Left ventricle myocardium inferior (tissue), 1 donor: ENCODE measurements around the gene GATAD2A. TPM values are rescaled to one million over a fixed set of nuclear protein-coding genes. Genes with fewer than 3 reads are reported as not detected.

Experiments used
- DNase-seq: peaks from one replicate; pipeline ENCODE4 v3.0.0-alpha.2; 2020
- H3K27ac ChIP-seq: fragments of 200-600 bp; replicated peaks from 2 replicates; pipeline ENCODE4 v1.8.0; 2021
- H3K27me3 ChIP-seq: fragments of 200-600 bp; 2 replicates; pipeline ENCODE4 v1.8.0; 2021; ENCODE audit warnings: low read depth
- H3K36me3 ChIP-seq: fragments of 200-600 bp; 2 replicates; pipeline ENCODE4 v1.8.0; 2021
- H3K4me1 ChIP-seq: fragments of 200-600 bp; 2 replicates; pipeline ENCODE4 v1.8.0; 2021
- H3K4me3 ChIP-seq: fragments of 200-600 bp; 2 replicates; pipeline ENCODE4 v1.8.0; 2021; ENCODE audit warnings: mild to moderate bottlenecking, moderate library complexity
- H3K9me3 ChIP-seq: fragments of 200-600 bp; replicated peaks from 2 replicates; pipeline ENCODE4 v1.8.0; 2021
- intact Hi-C: fragments of 100-400 bp; cut with micrococcal nuclease; formaldehyde crosslinking; loops from one replicate; pipeline ENCODE4 v1.11.0; 2022
- total RNA-seq: library from RNA; stranded (reverse); fragmentation: NEBNext Ultra II Directional; extraction: Animal tissue kit (Norgen Biotek cat#: 25700); gene quantifications from one replicate; pipeline ENCODE4 v1.2.1, GENCODE V29; 2021
- TF ChIP-seq, protein P1 (sequence below): fragments of 200-600 bp; IDR thresholded peaks from 2 replicates; pipeline ENCODE4 v1.8.0; 2021; ENCODE audit warnings: antibody characterized with exemption, mild to moderate bottlenecking, borderline replicate concordance
- donor health status: DM: no; HTN: yes; CAD: no; lungs with severe emphysema.

GATAD2A gene
- total RNA-seq, 1 donor from 2014 or later = 24.1 TPM

DNA sequence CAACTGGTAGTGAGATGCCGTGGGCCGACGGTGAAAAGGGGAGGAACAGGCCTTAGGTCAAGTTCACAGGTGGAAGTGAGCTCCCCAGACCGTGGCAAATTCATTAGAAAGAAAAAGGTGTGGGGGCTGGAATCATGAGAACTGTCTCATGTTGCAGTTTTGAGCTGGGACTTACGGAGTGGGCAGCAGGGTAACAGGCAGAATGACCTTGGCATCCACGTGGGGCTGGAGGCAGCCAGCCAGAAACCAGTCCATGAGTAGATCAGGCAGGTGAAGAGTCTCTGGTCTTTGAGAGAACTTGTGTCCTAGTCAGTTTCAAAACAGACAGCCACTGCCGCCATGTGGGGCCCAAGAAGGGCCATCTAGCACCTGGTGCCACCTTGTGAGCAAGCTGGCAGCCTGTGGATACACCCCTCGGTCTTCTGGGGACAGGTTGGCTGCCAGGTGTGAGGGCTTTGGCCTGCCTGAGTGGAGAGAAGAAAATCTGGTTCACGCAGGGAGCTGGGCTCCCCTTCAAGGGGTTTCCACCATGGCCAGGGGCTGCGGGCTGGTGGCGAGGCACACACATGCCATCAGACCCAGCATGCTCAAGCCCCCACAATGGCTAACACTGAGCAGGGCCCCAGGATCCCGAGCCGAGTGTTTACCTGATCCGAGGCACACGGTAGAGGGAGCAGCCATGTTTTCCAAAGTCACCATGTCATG is 86.0 kb downstream of the GATAD2A start:
- no peaks in the 10 kb centered on the region for H3K27me3 ChIP-seq
- TF ChIP-seq, protein P1, sequence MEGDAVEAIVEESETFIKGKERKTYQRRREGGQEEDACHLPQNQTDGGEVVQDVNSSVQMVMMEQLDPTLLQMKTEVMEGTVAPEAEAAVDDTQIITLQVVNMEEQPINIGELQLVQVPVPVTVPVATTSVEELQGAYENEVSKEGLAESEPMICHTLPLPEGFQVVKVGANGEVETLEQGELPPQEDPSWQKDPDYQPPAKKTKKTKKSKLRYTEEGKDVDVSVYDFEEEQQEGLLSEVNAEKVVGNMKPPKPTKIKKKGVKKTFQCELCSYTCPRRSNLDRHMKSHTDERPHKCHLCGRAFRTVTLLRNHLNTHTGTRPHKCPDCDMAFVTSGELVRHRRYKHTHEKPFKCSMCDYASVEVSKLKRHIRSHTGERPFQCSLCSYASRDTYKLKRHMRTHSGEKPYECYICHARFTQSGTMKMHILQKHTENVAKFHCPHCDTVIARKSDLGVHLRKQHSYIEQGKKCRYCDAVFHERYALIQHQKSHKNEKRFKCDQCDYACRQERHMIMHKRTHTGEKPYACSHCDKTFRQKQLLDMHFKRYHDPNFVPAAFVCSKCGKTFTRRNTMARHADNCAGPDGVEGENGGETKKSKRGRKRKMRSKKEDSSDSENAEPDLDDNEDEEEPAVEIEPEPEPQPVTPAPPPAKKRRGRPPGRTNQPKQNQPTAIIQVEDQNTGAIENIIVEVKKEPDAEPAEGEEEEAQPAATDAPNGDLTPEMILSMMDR = no peak
- no peak overlapping the region for H3K27ac ChIP-seq
- H3K4me3 ChIP-seq = no peak overlapping the region
- intact Hi-C loops = loop anchor here (5.0 kb wide), 1 partner anchor 129 kb away; no protein-coding TSS in a partner anchor
- no peaks in the 10 kb centered on the region for H3K9me3 ChIP-seq
- peaks cover 44% of the 10 kb centered on the region for H3K36me3 ChIP-seq
- peaks cover 41% of the 10 kb centered on the region for H3K4me1 ChIP-seq
- DNase-seq = no peak

DNA sequence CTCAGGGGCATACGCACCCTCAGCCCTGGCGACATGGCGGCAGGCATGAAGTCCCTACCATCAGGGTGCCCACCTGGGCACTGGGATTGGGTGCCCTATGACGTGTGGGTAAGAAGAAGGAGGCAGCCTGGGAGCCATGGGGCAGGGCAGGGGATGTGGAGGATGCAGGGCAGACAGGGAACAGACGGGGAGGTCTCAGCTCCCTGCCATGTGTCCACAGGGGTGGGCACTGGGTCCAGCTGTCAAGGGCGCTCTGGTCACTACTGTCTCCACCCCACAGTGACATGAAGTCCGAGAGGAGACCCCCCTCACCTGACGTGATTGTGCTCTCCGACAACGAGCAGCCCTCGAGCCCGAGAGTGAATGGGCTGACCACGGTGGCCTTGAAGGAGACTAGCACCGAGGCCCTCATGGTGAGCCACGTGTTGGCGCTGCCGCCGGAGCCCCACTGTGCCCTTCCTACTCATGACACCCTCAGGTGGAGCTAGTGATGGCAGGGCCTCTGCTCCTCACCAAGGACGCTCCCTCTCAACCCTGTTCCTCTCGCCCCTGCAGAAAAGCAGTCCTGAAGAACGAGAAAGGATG is 86.6 kb downstream of the GATAD2A start:
- intact Hi-C loops = loop anchor here (5.0 kb wide), 1 partner anchor 130 kb away; no protein-coding TSS in a partner anchor
- peaks cover 35% of the 10 kb centered on the region for H3K4me1 ChIP-seq
- TF ChIP-seq, protein P1 = no peak
- H3K4me3 ChIP-seq = no peak overlapping the region
- DNase-seq = no peak
- no peak overlapping the region for H3K27ac ChIP-seq
- no peaks in the 10 kb centered on the region for H3K9me3 ChIP-seq
- no peaks in the 10 kb centered on the region for H3K27me3 ChIP-seq
- H3K36me3 ChIP-seq = peaks cover 50% of the 10 kb centered on the region

DNA sequence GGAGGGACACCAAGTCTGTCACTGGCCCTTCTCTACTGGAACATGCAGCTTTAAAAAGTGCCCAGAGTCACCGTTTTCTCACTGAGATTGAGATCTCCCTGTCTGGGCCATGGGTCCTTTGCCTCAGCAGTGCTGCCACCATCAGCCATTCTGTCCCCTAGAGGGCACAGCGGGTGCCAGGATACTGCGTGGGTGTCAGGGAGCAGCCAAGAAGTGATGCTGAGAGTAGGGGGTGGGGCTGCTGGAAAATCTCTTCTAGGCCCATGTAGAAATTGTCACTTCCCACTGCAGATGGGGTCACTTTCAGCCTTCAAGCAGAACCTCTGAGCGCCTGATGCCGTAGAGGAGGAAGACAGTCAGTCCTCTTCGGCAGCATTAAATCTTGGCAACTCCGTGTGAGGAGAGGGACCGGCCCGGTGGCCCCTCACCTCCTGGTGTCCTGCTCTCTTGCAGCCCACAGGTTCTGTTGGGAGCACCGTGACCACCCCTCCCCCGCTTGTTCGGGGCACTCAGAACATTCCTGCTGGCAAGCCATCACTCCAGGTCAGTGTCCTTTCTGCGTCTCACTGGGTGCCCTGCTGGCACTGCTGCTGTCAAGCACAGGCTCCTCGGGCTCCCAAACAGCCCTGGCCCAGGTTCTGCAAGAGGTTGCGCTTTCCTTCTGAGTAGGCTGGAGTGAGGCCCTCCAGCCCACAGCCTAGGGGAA is 88.5 kb downstream of the GATAD2A start:
- Histone ChIP-seq H3K4me3 (no peak overlapping the region), H3K9me3 (no peaks in the 10 kb centered on the region), H3K4me1 (peaks cover 18% of the 10 kb centered on the region), H3K36me3 (peaks cover 69% of the 10 kb centered on the region), H3K27ac (no peak overlapping the region), H3K27me3 (no peaks in the 10 kb centered on the region)
- intact Hi-C loops = loop anchor here (5.0 kb wide), 1 partner anchor 132 kb away; no protein-coding TSS in a partner anchor
- TF ChIP-seq, protein P1 = no peak
- DNase-seq = no peak

DNA sequence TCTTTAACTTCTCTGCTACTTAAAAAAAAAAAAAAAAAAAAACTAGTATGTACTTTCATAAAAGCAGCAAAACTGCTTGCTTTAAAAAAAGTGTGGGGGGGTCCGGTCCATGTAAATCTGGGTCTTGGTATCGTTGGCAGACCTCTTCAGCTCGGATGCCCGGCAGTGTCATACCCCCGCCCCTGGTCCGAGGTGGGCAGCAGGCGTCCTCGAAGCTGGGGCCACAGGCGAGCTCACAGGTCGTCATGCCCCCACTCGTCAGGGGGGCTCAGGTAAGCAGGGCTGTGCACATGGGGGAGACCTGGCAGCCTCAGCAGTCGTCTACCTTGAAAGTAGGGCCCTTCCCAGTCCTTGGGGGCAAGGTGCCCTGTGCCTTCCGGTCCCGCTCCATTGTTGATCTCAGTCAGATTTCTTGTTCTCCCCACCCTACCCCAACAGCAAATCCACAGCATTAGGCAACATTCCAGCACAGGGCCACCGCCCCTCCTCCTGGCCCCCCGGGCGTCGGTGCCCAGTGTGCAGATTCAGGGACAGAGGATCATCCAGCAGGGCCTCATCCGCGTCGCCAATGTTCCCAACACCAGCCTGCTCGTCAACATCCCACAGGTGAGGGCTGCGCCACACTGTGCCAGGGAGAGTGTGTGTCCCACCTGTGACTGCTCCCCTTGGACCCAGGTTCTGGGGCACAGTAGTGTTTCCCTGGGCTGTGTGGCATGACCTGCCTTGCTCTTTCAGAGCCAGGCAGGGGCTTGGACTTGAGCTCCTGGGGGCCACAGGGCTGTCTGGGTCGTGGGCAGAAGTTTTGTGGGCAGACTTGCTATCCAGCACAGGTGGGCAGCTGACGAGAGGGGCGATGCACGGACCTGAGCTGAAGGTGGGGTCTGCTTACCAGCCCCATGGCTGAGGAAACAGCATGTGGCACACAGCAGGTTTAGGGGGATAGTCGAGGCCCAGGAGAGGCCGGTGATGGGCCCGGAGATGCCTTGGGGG is 90.4 kb downstream of the GATAD2A start:
- Histone ChIP-seq H3K27me3 (no peaks in the 10 kb centered on the region), H3K27ac (no peak overlapping the region), H3K36me3 (peaks cover 88% of the 10 kb centered on the region), H3K4me3 (no peak overlapping the region), H3K4me1 (no peaks in the 10 kb centered on the region), H3K9me3 (no peaks in the 10 kb centered on the region)
- TF ChIP-seq, protein P1 = no peak
- DNase-seq = no peak
- intact Hi-C loops = no loop called here
